K562 (cell line): ENCODE measurements around the gene TEX54. TPM values are rescaled to one million over a fixed set of nuclear protein-coding genes. Genes with fewer than 3 reads are reported as not detected.

ENCODE experiments used
- ATAC-seq: fragments of 200-7000 bp; cut with Tn5 transposase; 3 replicates; pipeline ENCODE4 v1.9.1; 2020; ENCODE audit warnings: moderate library complexity
- BruUV-seq: library from RNA; stranded (reverse); fragments of 400-500 nt; replicated peaks from 2 replicates; lab custom pipeline; 2021; lab: Mats Ljungman, UMichigan
- CTCF ChIA-PET: fragments of 300-600 bp; formaldehyde crosslinking; extraction: SDS; loops from one replicate; lab custom pipeline; 2021; ENCODE audit warnings: low intra/inter-chr PET ratio; lab: Yijun Ruan, JAX
- POLR2A ChIA-PET: fragments of 300-600, 350-650 bp; sonication (Branson Sonifier 250); formaldehyde crosslinking; extraction: SDS; loops from one replicate; lab custom pipeline; 2021; ENCODE audit warnings: antibody characterized with exemption, inconsistent platforms; lab: Yijun Ruan, JAX
- DNase-seq, 4 experiments: peaks; one replicate each; pipeline versions ENCODE4 v3.0.0 to v3.0.0-alpha.2; 2011 to 2018; ENCODE audit warnings: low spot score in 3 of 4, mixed read lengths in 3 of 4; ENCODE audit errors: extremely low read depth in 1 of 4
- FAIRE-seq: peaks from 2 replicates; lab custom pipeline; 2011; peaks lifted over from hg19 to GRCh38; lab: Jason Lieb, UNC
- H2AFZ ChIP-seq: 2 replicates; pipeline ENCODE4 v1.6.0; 2011; ENCODE audit warnings: low read depth, low read length, control low read depth, inconsistent platforms
- H3K27ac ChIP-seq: fragments of 200-600 bp; 3 replicates; pipeline ENCODE4 v1.8.0; 2011; ENCODE audit warnings: low read depth, mild to moderate bottlenecking, control low read depth, inconsistent platforms, low read length, moderate library complexity, mixed read lengths; ENCODE audit errors: extremely low read depth
- H3K27me3 ChIP-seq, 2 experiments: fragments of 300-600 bp in 1 of 2; 2 replicates in 1 of 2; 3 replicates in 1 of 2; pipeline versions ENCODE4 v1.6.0 to v1.8.0; 2011; ENCODE audit warnings: inconsistent platforms in 2 of 2, low read length in 2 of 2, mild to moderate bottlenecking in 1 of 2, mixed read lengths in 1 of 2, moderate library complexity in 1 of 2; ENCODE audit not compliant: control insufficient read depth in 2 of 2, insufficient read depth in 2 of 2
- H3K36me3 ChIP-seq: fragments of 300-600 bp; 3 replicates; pipeline ENCODE4 v1.8.0; 2011; ENCODE audit warnings: mild to moderate bottlenecking, low read length, inconsistent platforms; ENCODE audit not compliant: control insufficient read depth, insufficient read depth
- H3K4me1 ChIP-seq, 2 experiments: fragments of 200-600 bp in 1 of 2; replicated peaks in 1 of 2; 2 replicates in 1 of 2; 3 replicates in 1 of 2; pipeline versions ENCODE4 v1.5.1 to v1.8.0; 2011; ENCODE audit warnings: inconsistent platforms in 2 of 2, low read length in 2 of 2, mild to moderate bottlenecking in 1 of 2, mixed read lengths in 1 of 2, moderate library complexity in 1 of 2; ENCODE audit not compliant: control insufficient read depth in 2 of 2, insufficient read depth in 2 of 2
- H3K4me2 ChIP-seq: 2 replicates; pipeline ENCODE4 v1.6.1; 2011; ENCODE audit warnings: low read length, control low read depth, inconsistent platforms, mixed read lengths; ENCODE audit not compliant: insufficient read depth
- H3K4me3 ChIP-seq: fragments of 200-600 bp; sonication (generic), shearing (Covaris generic); 2 replicates; pipeline ENCODE4 v1.5.1; 2016; ENCODE audit warnings: control low read depth, inconsistent platforms
- H3K79me2 ChIP-seq: fragments of 200-600 bp; 3 replicates; pipeline ENCODE4 v1.8.0; 2011; ENCODE audit warnings: low read length, inconsistent platforms; ENCODE audit not compliant: control insufficient read depth, insufficient read depth
- H3K9ac ChIP-seq, 2 experiments: 2 replicates each; pipeline versions ENCODE4 v1.6.0 to v1.6.1; 2011; ENCODE audit warnings: low read depth in 2 of 2, low read length in 2 of 2, control low read depth in 1 of 2, inconsistent platforms in 1 of 2, mild to moderate bottlenecking in 1 of 2, mixed read lengths in 1 of 2; ENCODE audit not compliant: insufficient read depth in 1 of 2
- H3K9me1 ChIP-seq: one replicate; pipeline ENCODE4 v1.6.0; 2011; ENCODE audit warnings: inconsistent platforms, mild to moderate bottlenecking, low read length, moderate library complexity; ENCODE audit not compliant: control insufficient read depth, insufficient read depth
- H3K9me3 ChIP-seq: replicated peaks from 2 replicates; pipeline ENCODE4 v1.5.1; 2011; ENCODE audit warnings: low read depth, low read length, inconsistent platforms; ENCODE audit not compliant: control insufficient read depth, insufficient read depth
- H4K20me1 ChIP-seq: replicated peaks from 2 replicates; pipeline ENCODE4 v1.6.1; 2011; ENCODE audit warnings: low read length, inconsistent platforms, mixed read lengths; ENCODE audit not compliant: control insufficient read depth, insufficient read depth
- FIP1L1 ChIP-seq: fragments of 200-400 bp; formaldehyde crosslinking; IDR thresholded peaks from 2 replicates; pipeline ENCODE4 v1.6.1; 2018; ENCODE audit warnings: mild to moderate bottlenecking, low read depth, low read length; ENCODE audit not compliant: poor library complexity, severe bottlenecking
- GTF2E2 ChIP-seq: fragments of 200-800 bp; sonication (Bioruptor generic); IDR thresholded peaks from 2 replicates; pipeline ENCODE4 v1.6.1; 2016; ENCODE audit warnings: missing genetic modification characterization, missing compliant biosample characterization
- NONO ChIP-seq, 2 experiments: fragments of 200-400 bp in 1 of 2; fragments of 450-650 bp in 1 of 2; formaldehyde crosslinking in 1 of 2; IDR thresholded peaks; 2 replicates each; pipeline ENCODE4 v1.6.1; 2017; ENCODE audit warnings: low read depth in 2 of 2, mild to moderate bottlenecking in 2 of 2, moderate library complexity in 2 of 2, low read length in 1 of 2
- STAT6 ChIP-seq: sonication (generic); formaldehyde crosslinking; IDR thresholded peaks from 2 replicates; pipeline ENCODE4 v1.8.1; 2023; ENCODE audit warnings: mild to moderate bottlenecking, missing genetic modification reagents
- ZBTB43 ChIP-seq: sonication (generic); formaldehyde crosslinking; IDR thresholded peaks from 2 replicates; pipeline ENCODE4 v1.8.0; 2023; ENCODE audit warnings: mild to moderate bottlenecking, missing genetic modification reagents
- ZNF609 ChIP-seq: sonication (generic); formaldehyde crosslinking; IDR thresholded peaks from 2 replicates; pipeline ENCODE4 v1.8.1; 2023; ENCODE audit warnings: missing genetic modification reagents, mild to moderate bottlenecking, borderline replicate concordance
- ZNF707 ChIP-seq: fragments of 250-450 bp; sonication (Bioruptor Pico); conservative IDR thresholded peaks from 2 replicates; pipeline ENCODE4 v1.8.0; 2022; ENCODE audit warnings: inconsistent platforms, mild to moderate bottlenecking, moderate library complexity
- WGBS: fragments of 100-300 bp; shearing (Covaris generic); methylation state at CpG from one replicate; pipeline ENCODE4 v1.1.6; 2016; ENCODE audit warnings: low coverage, mixed read lengths; ENCODE audit not compliant: insufficient coverage; ENCODE audit errors: missing lambda C conversion rate; 5-methylcytosine and 5-hydroxymethylcytosine counted together
- in situ Hi-C: fragments of 300-500 bp; cut with MboI; formaldehyde crosslinking; loops from 4 replicates; pipeline ENCODE4 v1.15.0; 2018; ENCODE audit warnings: inconsistent platforms, mixed read lengths
- intact Hi-C: fragments of 100-400 bp; cut with micrococcal nuclease; formaldehyde crosslinking; loops from 2 replicates; pipeline ENCODE4 v1.14.2; 2022
- polyA plus RNA-seq, 8 experiments: library from polyadenylated mRNA; depleted of rRNA in 4 of 8; stranded (reverse) in 5 of 8; unstranded in 3 of 8; fragments of >200 nt; fragmentation: Nextera tagmentation in 2 of 8; fragmentation: Illumina TruSeq in 1 of 8; extraction: Ambion mirVana in 2 of 8; extraction: Trizol in 1 of 8; gene quantifications; 2 replicates each; pipeline versions ENCODE4 v1.2.1 to v1.2.3, GENCODE V29; 2011 to 2014; ENCODE audit warnings: inconsistent platforms in 1 of 8, missing spikeins in 1 of 8
- total RNA-seq, 7 experiments: library from RNA; depleted of rRNA in 6 of 7; stranded (reverse); fragments of >200 nt in 6 of 7; fragmentation: Illumina TruSeq in 2 of 7; extraction: Trizol in 2 of 7; gene quantifications; 2 replicates each; pipeline versions ENCODE4 v1.2.1 to v1.2.3, GENCODE V29; 2011 to 2021; ENCODE audit warnings: low replicate concordance in 1 of 7
- TF ChIP-seq, protein P1 (sequence below), 2 experiments: fragments of 450-650 bp in 1 of 2; sonication (generic) in 1 of 2; formaldehyde crosslinking in 1 of 2; IDR thresholded peaks in 1 of 2; conservative IDR thresholded peaks in 1 of 2; 2 replicates each; pipeline versions ENCODE4 v1.6.1 to v1.8.1; 2016 to 2023; ENCODE audit warnings: mild to moderate bottlenecking in 2 of 2, moderate library complexity in 2 of 2, inconsistent platforms in 1 of 2, missing genetic modification reagents in 1 of 2

TEX54 gene
- total and polyA plus RNA-seq, 9 of the 15 experiments (the other 6 are each of a cell fraction or from before 2014, with no cell fraction given) = not detected

GRCh38 chr11:62804310-62805075, 28.1 kb downstream of the TEX54 start:
- in situ Hi-C loops = no loop called here
- H3K9me3 ChIP-seq = no peaks in the 10 kb centered on the region
- H3K9me1 ChIP-seq = no peaks in the 10 kb centered on the region
- intact Hi-C loops = loop anchor here (1.0 to 5.0 kb wide), 3 partner anchors 27 to 58 kb away; no protein-coding TSS in a partner anchor
- peak overlapping the region; percentile 90 to 97 for H3K9ac ChIP-seq
- peaks cover 47% of the 10 kb centered on the region for H3K36me3 ChIP-seq
- H2AFZ ChIP-seq = peak overlapping the region; percentile 70; the same call in 1 of the 2 replicates
- H3K4me2 ChIP-seq = peak overlapping the region; percentile 97
- POLR2A ChIA-PET = interaction anchor here (0.6 to 5.5 kb wide), 21 partner anchors 12 to 128 kb away, joined by 3 to 116 read pairs (median 4); partner anchors contain the start of genes SLC3A2, STX5, TAF6L and TEX54
- peaks cover 9% of the 10 kb centered on the region; the same call in 1 of the 2 replicates for H4K20me1 ChIP-seq
- FAIRE-seq = no peak
- BruUV-seq = TSS peak; percentile 68
- H3K79me2 ChIP-seq = peaks cover 28% of the 10 kb centered on the region
- WGBS = 4% methylated on average over 14 of the region's 14 CpGs
- CTCF ChIA-PET = interaction anchor here (0.6 kb wide), 1 partner anchor 1057 kb away, joined by 3 read pairs; no protein-coding TSS in a partner anchor
- no peaks in the 10 kb centered on the region for H3K27me3 ChIP-seq
- H3K4me3 ChIP-seq = peak overlapping the region; percentile 94
- peak overlapping the region; percentile 74 for H3K27ac ChIP-seq
- peaks cover 11 to 19% of the 10 kb centered on the region in 2 experiments; a peak in 4 of 5 replicates for H3K4me1 ChIP-seq
- ATAC-seq = peak; percentile 10; the same call in 1 of the 3 replicates
- DNase-seq = peak in 2 of 4 experiments; percentile 16 to 19
- TF ChIP-seq ZNF609 (no peak), GTF2E2 (tag) (peak; percentile 57), ZBTB43 (CRISPR knock-in tag) (peak; percentile 31; the same call in 1 of the 2 replicates), NONO (IDR thresholded peaks at IDR 0.05; ENCODE audit: low read depth in 2 of 2, low read length in 1 of 2) (0 out of 4 replicates have a peak, but pooled peaks of 1 of the 2 experiments have one; percentile 28), FIP1L1 (no peak), ZNF707 (CRISPR knock-in tag) (no peak), STAT6 (no peak)
- TF ChIP-seq, protein P1, sequence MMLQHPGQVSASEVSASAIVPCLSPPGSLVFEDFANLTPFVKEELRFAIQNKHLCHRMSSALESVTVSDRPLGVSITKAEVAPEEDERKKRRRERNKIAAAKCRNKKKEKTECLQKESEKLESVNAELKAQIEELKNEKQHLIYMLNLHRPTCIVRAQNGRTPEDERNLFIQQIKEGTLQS (IDR thresholded peaks at IDR 0.05) = peak; percentile 24; the same call in 1 of the 2 replicates
- TF ChIP-seq, protein P1 (CRISPR knock-in tag; conservative IDR thresholded peaks at IDR 0.05) = no peak
